ENCODE data around the gene RBM25.
A peak's percentile ranks its signal among the peaks of the same experiment; 100 is the strongest.

RBM25 gene

GRCh38 chr14:73057944-73058223, 450 bp upstream of the RBM25 start:
- DNase-seq (ENCODE audit: low spot score) = no peak
- in situ Hi-C loops (cut with MboI; ENCODE audit: low pct_unique_long_range_greater_than_20kb, low sequenced_read_pairs, unreplicated experiment) = no loop called here
- TF ChIP-seq, protein P1, sequence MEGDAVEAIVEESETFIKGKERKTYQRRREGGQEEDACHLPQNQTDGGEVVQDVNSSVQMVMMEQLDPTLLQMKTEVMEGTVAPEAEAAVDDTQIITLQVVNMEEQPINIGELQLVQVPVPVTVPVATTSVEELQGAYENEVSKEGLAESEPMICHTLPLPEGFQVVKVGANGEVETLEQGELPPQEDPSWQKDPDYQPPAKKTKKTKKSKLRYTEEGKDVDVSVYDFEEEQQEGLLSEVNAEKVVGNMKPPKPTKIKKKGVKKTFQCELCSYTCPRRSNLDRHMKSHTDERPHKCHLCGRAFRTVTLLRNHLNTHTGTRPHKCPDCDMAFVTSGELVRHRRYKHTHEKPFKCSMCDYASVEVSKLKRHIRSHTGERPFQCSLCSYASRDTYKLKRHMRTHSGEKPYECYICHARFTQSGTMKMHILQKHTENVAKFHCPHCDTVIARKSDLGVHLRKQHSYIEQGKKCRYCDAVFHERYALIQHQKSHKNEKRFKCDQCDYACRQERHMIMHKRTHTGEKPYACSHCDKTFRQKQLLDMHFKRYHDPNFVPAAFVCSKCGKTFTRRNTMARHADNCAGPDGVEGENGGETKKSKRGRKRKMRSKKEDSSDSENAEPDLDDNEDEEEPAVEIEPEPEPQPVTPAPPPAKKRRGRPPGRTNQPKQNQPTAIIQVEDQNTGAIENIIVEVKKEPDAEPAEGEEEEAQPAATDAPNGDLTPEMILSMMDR (IDR thresholded peaks at IDR 0.05; ENCODE audit: extremely low read depth, insufficient read depth, missing control alignments) = no peak

DNA sequence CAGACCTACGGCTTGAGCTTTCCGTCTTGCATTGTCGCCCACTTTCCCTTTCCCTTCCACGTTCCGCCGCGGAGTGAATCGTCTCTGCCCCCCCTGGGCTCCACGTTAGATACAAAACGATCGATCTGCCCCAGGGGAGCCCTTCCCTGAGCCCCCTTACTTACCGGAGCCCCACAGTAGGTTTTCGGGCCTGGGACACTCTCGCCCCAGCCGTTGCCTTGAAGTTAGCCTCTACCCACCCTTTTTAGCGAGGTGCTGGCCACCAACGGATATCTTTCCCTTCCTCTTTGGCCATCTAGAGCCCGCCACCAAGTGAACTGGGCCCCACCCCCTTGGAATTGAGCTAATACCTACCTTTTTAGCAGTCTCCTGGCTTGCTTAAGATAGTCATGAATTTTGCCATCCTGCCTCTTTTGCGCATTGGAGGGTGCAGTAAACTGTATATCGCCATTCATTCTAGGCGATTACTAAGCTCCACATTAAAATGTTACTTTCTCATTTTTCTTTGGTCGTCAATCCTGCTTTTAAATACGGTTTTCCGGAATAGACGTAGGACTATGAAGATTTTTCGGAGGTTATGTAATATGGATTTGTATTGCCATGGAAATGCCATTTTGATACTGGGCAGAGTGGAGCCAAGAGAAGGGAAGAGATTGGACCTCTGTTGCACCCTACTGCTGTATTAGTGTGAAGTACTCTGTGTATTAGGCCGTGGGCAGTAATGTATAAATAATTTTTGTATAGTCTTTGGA, 764 bp downstream of the RBM25 start:
- in situ Hi-C loops (cut with MboI; ENCODE audit: low pct_unique_long_range_greater_than_20kb, low sequenced_read_pairs, unreplicated experiment) = no loop called here
- peak; percentile 56 for DNase-seq (ENCODE audit: low spot score)
- TF ChIP-seq, protein P1 (IDR thresholded peaks at IDR 0.05; ENCODE audit: extremely low read depth, insufficient read depth, missing control alignments) = no peak

- TF ChIP-seq, protein P1 (IDR thresholded peaks at IDR 0.05; ENCODE audit: extremely low read depth, insufficient read depth, missing control alignments) = no peak
- in situ Hi-C loops (cut with MboI; ENCODE audit: low pct_unique_long_range_greater_than_20kb, low sequenced_read_pairs, unreplicated experiment) = no loop called here
- DNase-seq (ENCODE audit: low spot score) = no peak
Measured at GRCh38 chr14:73069585-73069984, 11.3 kb downstream of the RBM25 start.

DNA sequence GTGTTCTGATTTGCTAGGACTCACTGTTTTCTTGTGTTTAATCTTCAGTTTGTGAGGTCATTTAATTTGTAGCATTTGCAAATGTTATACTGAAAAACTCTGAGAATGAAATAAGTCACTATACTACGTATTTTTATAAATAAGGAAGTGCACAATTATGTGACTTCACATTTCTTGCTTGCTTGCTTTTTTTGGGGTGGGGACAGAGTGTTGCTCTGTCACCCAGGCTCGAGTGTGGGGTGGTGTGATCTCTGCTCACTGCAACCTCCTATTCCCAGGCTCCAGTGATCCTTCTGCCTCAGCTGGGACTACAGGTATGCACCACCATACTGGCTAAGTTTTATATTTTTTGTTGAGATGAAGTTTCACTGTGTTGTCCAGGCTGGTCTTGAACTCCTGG, 32.7 kb downstream of the RBM25 start:
- TF ChIP-seq, protein P1 (IDR thresholded peaks at IDR 0.05; ENCODE audit: extremely low read depth, insufficient read depth, missing control alignments) = no peak
- in situ Hi-C loops (cut with MboI; ENCODE audit: low pct_unique_long_range_greater_than_20kb, low sequenced_read_pairs, unreplicated experiment) = no loop called here
- DNase-seq (ENCODE audit: low spot score) = no peak

DNA sequence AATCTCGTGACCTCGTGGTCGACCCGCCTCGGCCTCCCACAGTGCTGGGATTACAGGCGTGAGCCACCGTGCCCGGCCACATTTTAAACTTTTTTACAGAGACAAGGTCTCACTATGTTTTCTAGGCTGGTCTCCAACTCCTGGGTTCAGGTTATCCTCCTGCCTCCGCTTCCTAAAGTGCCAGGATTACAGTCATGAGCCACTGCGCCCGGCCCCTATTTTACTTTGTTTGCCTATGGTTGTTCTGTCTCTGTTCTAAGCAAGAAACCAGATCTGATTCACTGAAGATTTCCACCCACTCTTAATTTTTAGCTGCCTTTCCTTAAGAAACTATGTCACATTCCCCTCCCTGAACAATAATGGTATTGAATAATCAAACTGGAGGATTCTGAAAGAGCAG, 39.1 kb downstream of the RBM25 start:
- DNase-seq (ENCODE audit: low spot score) = no peak
- in situ Hi-C loops (cut with MboI; ENCODE audit: low pct_unique_long_range_greater_than_20kb, low sequenced_read_pairs, unreplicated experiment) = no loop called here
- TF ChIP-seq, protein P1 (IDR thresholded peaks at IDR 0.05; ENCODE audit: extremely low read depth, insufficient read depth, missing control alignments) = no peak

DNA sequence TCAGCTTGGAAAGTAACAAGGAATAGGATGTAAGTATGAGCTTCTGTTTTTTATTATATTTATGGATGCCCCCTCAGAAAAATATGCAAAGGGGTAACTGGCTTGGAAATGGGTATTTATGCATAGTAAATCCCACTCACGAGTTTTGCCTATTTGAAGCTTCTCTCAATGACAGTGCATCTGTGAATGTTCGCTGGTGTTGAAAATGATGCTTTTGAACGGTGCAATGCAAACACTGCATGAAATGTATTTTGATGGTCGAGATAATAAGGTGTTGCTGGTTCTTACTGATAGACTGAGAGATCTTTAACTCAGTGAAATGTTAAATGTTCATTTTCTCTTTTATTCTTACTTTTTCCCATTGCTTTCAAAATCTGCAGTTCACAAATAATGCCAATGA, 42.0 kb downstream of the RBM25 start:
- TF ChIP-seq, protein P1 (IDR thresholded peaks at IDR 0.05; ENCODE audit: extremely low read depth, insufficient read depth, missing control alignments) = no peak
- in situ Hi-C loops (cut with MboI; ENCODE audit: low pct_unique_long_range_greater_than_20kb, low sequenced_read_pairs, unreplicated experiment) = no loop called here
- DNase-seq (ENCODE audit: low spot score) = no peak

Data from GM13977 (cell line).